ENCODE results near the gene CATSPERE. TPM values are rescaled to one million over a fixed set of nuclear protein-coding genes. Genes with fewer than 3 reads are reported as not detected.

The CATSPERE gene
- total and polyA plus RNA-seq, 2 of the 8 experiments (the other 6 are each of a cell fraction or from before 2014, with no cell fraction given), result 0.05 to 0.45 TPM

DNA sequence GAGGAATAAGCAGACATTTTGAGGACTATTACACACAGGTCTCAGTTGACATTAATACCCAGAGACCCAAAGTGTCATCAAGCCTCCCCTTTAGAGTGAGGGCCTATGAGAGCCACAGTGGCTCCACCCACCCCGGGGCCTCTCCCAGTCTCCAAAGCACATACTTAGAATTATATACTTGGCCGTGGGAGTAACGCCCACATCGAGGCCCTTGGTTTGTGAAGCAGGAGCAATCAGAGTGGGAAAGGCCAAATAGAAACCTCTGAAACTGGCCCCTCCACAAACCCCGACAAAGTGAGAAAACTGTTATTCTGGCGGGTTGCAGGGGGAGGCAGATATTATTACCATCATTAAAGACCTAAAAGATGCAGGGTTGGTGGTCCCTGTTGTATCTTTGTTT lies 184.8 kb downstream of the CATSPERE start:
- Histone ChIP-seq H3K27ac (ENCODE audit: low read depth, low read length) (no peak overlapping the region), H3K27me3 (replicated peaks in 1 of 4; ENCODE audit: control insufficient read depth in 3 of 4, extremely low read depth in 1 of 4, insufficient read depth in 3 of 4, low read length in 3 of 4) (no peaks in the 10 kb centered on the region), H3K4ac (replicated peaks; ENCODE audit: insufficient read length, low read depth, low read length) (no peak overlapping the region), H3K18ac (ENCODE audit: extremely low read depth, low read length) (no peak overlapping the region), H3K9me3 (ENCODE audit: insufficient read depth in 2 of 2, low read depth in 1 of 2, low read length in 1 of 2) (peaks cover 4 to 9% of the 10 kb centered on the region in 2 experiments; a peak in 2 of 4 replicates), H2AFZ (ENCODE audit: low read length) (no peak overlapping the region), H2BK120ac (replicated peaks; ENCODE audit: low read depth, low read length) (no peak overlapping the region), H3K4me1 (replicated peaks in 1 of 4; ENCODE audit: control insufficient read depth in 3 of 4, insufficient read depth in 4 of 4, low read length in 3 of 4) (peaks cover 0 to 4% (median 3%) of the 10 kb centered on the region in 4 experiments; a peak in 2 of 7 replicates), H3K79me2 (ENCODE audit: control insufficient read depth in 1 of 2, insufficient read depth in 2 of 2, low read length in 2 of 2) (no peaks in the 10 kb centered on the region), H3K56ac (replicated peaks; ENCODE audit: insufficient read length, low read depth, low read length) (no peak overlapping the region), H2BK20ac (ENCODE audit: low read length) (no peak overlapping the region), H2BK15ac (ENCODE audit: low read length) (no peak overlapping the region), H3K23ac (ENCODE audit: insufficient read length) (no peak overlapping the region), H4K20me1 (replicated peaks in 1 of 2; ENCODE audit: control insufficient read depth in 1 of 2, insufficient read depth in 2 of 2, low read length in 2 of 2) (no peaks in the 10 kb centered on the region), H3K14ac (ENCODE audit: insufficient read length) (no peak overlapping the region), H4K91ac (replicated peaks; ENCODE audit: insufficient read length, low read length) (no peak overlapping the region), H3K9ac (replicated peaks in 1 of 4; ENCODE audit: extremely low read depth in 1 of 4, low read depth in 3 of 4, low read length in 3 of 4) (no peak overlapping the region), H3K36me3 (ENCODE audit: control insufficient read depth in 2 of 4, insufficient read depth in 4 of 4, low read length in 3 of 4) (0 out of 8 replicates have a peak, but pooled peaks cover 0 to 2% (median 0%) of the 10 kb centered on the region in 4 experiments), H3K4me3 (ENCODE audit: extremely low read depth in 1 of 4, insufficient read depth in 2 of 4, low read depth in 3 of 4, low read length in 4 of 4) (no peak overlapping the region), H4K8ac (ENCODE audit: extremely low read depth, insufficient read depth, low read length) (no peak overlapping the region), H3K79me1 (ENCODE audit: low read depth, low read length) (no peaks in the 10 kb centered on the region), H2AK5ac (ENCODE audit: low read depth, low read length) (no peak overlapping the region), H3K23me2 (ENCODE audit: low read depth, low read length) (no peaks in the 10 kb centered on the region), H2BK5ac (ENCODE audit: low read depth, low read length) (no peak overlapping the region), H4K5ac (ENCODE audit: insufficient read length, low read depth, low read length) (no peak overlapping the region), H2BK12ac (ENCODE audit: low read depth, low read length) (no peak overlapping the region), H3K4me2 (ENCODE audit: insufficient read depth in 1 of 2, low read depth in 2 of 2, low read length in 2 of 2) (no peak overlapping the region)
- FAIRE-seq (no peak), DNase-seq (ENCODE audit: low read depth in 1 of 2, low spot score in 2 of 2) (no peak)
- 74% methylated on average over 6 of the region's 6 CpGs; no CpG with 5 or more reads in 1 of the 2 experiments for WGBS, 2 experiments (ENCODE audit: extremely low coverage in 1 of 2, insufficient coverage in 1 of 2, insufficient read length in 1 of 2, insufficient replicate concordance in 2 of 2, low coverage in 1 of 2, low lambda C conversion rate in 2 of 2, missing lambda C conversion rate in 1 of 2)
- POLR2A ChIA-PET (ENCODE audit: partially characterized antibody), result no interaction called here
- CTCF ChIA-PET (ENCODE audit: partially characterized antibody), result interaction anchor here (3.1 to 3.4 kb wide), 2 partner anchors 42 kb away, joined by 8 to 16 read pairs; no protein-coding TSS in a partner anchor
- TF ChIP-seq, protein P1, sequence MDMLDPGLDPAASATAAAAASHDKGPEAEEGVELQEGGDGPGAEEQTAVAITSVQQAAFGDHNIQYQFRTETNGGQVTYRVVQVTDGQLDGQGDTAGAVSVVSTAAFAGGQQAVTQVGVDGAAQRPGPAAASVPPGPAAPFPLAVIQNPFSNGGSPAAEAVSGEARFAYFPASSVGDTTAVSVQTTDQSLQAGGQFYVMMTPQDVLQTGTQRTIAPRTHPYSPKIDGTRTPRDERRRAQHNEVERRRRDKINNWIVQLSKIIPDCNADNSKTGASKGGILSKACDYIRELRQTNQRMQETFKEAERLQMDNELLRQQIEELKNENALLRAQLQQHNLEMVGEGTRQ (IDR thresholded peaks at IDR 0.05; ENCODE audit: low read length), result no peak
- TF ChIP-seq CHD1 (IDR thresholded peaks at IDR 0.05; ENCODE audit: low read depth, low read length) (no peak), RXRA (IDR thresholded peaks at IDR 0.05; ENCODE audit: insufficient read depth, low read depth, low read length) (no peak), SP4 (IDR thresholded peaks at IDR 0.05; ENCODE audit: low read length) (no peak), ASH2L (IDR thresholded peaks at IDR 0.05; ENCODE audit: low read length) (no peak), SIRT6 (IDR thresholded peaks at IDR 0.05; ENCODE audit: low read length) (no peak), KDM4A (IDR thresholded peaks at IDR 0.05; ENCODE audit: low read depth, low read length, severe bottlenecking) (no peak), SIN3A (conservative IDR thresholded peaks at IDR 0.05 in 1 of 2, IDR thresholded peaks at IDR 0.05 in 1 of 2; ENCODE audit: low read depth in 1 of 2, low read length in 2 of 2) (no peak), GTF2F1 (IDR thresholded peaks at IDR 0.05; ENCODE audit: borderline replicate concordance, low read depth, low read length) (no peak), ZNF274 (IDR thresholded peaks at IDR 0.05; ENCODE audit: borderline replicate concordance, extremely low read depth, low read length) (no peak), NRF1 (IDR thresholded peaks at IDR 0.05; ENCODE audit: low read depth, low read length) (no peak), TAF1 (IDR thresholded peaks at IDR 0.05; ENCODE audit: low read depth, low read length) (no peak)
- TF ChIP-seq, protein P2, sequence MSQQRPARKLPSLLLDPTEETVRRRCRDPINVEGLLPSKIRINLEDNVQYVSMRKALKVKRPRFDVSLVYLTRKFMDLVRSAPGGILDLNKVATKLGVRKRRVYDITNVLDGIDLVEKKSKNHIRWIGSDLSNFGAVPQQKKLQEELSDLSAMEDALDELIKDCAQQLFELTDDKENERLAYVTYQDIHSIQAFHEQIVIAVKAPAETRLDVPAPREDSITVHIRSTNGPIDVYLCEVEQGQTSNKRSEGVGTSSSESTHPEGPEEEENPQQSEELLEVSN (IDR thresholded peaks at IDR 0.05), result no peak
